MM.1S (cell line): ENCODE measurements around the gene NTS.

Source experiments
- EZH2 ChIP-seq: fragments of 300-600 bp; sonication (generic); optimal IDR thresholded peaks from 2 replicates; pipeline ENCODE3; 2017; ENCODE audit warnings: low read depth, mild to moderate bottlenecking, antibody characterized with exemption, low read length, mixed read lengths
- TF ChIP-seq, protein P1 (sequence below): fragments of 300-600 bp; sonication (generic); IDR thresholded peaks from 2 replicates; pipeline ENCODE4 v1.5.1; 2016; ENCODE audit warnings: antibody characterized with exemption, low read length, mixed read lengths

DNA sequence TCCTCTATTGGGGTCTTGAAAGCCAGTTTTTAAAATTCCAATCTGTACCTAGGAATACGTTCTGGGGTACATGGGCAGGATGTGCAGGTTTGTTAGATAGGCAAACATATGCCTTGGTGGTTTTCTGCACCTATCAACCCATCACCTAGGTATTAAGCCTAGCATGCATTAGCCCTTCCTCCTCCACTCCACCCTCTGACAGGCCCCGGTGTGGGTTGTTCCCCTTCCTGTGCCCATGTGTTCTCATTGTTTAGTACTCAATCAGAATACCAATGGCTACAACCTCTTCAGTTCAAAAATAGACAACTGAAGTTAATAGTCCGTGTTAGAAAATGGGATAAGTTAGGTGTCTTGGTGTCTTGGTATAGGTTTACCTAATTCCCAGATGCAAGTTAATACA is 3.4 kb downstream of the NTS start:
- TF ChIP-seq, protein P1, sequence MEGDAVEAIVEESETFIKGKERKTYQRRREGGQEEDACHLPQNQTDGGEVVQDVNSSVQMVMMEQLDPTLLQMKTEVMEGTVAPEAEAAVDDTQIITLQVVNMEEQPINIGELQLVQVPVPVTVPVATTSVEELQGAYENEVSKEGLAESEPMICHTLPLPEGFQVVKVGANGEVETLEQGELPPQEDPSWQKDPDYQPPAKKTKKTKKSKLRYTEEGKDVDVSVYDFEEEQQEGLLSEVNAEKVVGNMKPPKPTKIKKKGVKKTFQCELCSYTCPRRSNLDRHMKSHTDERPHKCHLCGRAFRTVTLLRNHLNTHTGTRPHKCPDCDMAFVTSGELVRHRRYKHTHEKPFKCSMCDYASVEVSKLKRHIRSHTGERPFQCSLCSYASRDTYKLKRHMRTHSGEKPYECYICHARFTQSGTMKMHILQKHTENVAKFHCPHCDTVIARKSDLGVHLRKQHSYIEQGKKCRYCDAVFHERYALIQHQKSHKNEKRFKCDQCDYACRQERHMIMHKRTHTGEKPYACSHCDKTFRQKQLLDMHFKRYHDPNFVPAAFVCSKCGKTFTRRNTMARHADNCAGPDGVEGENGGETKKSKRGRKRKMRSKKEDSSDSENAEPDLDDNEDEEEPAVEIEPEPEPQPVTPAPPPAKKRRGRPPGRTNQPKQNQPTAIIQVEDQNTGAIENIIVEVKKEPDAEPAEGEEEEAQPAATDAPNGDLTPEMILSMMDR: no peak
- TF ChIP-seq EZH2: no peak
